ENCODE data around the gene ST6GALNAC3.

ST6GALNAC3 gene

DNA sequence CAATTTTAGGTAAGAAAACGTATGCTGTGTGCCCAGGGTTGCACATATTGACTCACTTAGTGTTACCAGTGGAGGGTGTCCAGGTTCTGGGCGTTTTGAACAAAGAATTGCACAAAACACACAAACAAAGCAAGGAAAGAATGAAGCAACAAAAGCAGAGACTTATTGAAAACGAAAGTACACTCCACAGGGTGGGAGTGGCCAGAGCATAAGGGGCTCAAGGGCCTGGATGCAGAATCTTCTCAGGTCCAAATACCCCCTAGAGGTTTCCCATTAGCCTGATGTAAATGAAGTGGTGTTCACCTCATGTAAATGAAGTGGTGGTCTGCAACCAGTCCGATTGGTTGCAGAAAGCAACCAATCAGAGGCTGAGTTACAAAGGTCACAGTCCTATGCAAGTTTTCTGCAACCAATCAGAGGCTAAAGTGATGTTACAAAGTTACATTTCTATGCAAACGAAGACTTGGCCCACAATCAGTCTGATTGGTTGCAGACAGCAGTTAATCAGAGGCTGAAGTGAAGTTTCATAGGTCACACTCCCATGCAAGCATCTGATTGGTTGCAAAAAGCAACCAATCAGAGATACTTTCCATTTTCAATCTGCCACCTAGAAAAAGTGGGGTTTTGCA is 228.3 kb downstream of the ST6GALNAC3 start:
- no peaks in the 10 kb centered on the region for H3K27me3 ChIP-seq (ENCODE audit: control insufficient read depth, insufficient read depth, low read length)
- H3K36me3 ChIP-seq (ENCODE audit: control insufficient read depth, insufficient read depth, low read length) = no peaks in the 10 kb centered on the region
- H3K27ac ChIP-seq (ENCODE audit: low read length) = no peak overlapping the region
- WGBS (ENCODE audit: insufficient coverage, insufficient read length) = no CpG with 5 or more reads among the region's 5 CpGs
- no peaks in the 10 kb centered on the region; the same call in 1 of the 2 replicates for H3K4me1 ChIP-seq (ENCODE audit: control insufficient read depth, insufficient read depth, low read length)
- H3K9me3 ChIP-seq (ENCODE audit: control insufficient read depth, insufficient read depth, low read length) = no peaks in the 10 kb centered on the region
- H3K4me3 ChIP-seq (ENCODE audit: low read length) = no peak overlapping the region
- DNase-seq (ENCODE audit: low read depth, low spot score) = no peak

DNA sequence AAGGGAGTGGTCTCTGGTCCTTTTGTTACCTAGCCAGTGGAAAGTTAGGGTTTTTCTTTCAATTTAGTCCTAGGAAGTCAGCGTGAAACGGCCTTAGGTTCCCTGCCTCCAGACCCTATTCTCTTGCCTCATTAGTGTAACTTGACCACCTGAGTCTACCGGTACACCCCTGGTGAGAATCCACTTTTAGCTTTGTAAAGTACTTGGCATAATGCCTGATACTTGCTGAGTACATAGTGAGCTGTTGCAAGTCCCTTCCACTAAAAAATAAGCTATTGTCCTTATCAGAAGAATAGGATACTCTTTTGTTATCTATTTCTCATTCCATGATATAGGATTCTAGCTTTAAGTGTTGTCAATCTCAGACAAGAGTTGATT is 228.8 kb downstream of the ST6GALNAC3 start:
- no peak for DNase-seq (ENCODE audit: low read depth, low spot score)
- WGBS (ENCODE audit: insufficient coverage, insufficient read length) = no CpG with 5 or more reads among the region's 3 CpGs
- Histone ChIP-seq H3K9me3 (ENCODE audit: control insufficient read depth, insufficient read depth, low read length) (no peaks in the 10 kb centered on the region), H3K4me3 (ENCODE audit: low read length) (no peak overlapping the region), H3K27me3 (ENCODE audit: control insufficient read depth, insufficient read depth, low read length) (no peaks in the 10 kb centered on the region), H3K27ac (ENCODE audit: low read length) (no peak overlapping the region), H3K4me1 (ENCODE audit: control insufficient read depth, insufficient read depth, low read length) (no peaks in the 10 kb centered on the region; the same call in 1 of the 2 replicates), H3K36me3 (ENCODE audit: control insufficient read depth, insufficient read depth, low read length) (no peaks in the 10 kb centered on the region)

DNA sequence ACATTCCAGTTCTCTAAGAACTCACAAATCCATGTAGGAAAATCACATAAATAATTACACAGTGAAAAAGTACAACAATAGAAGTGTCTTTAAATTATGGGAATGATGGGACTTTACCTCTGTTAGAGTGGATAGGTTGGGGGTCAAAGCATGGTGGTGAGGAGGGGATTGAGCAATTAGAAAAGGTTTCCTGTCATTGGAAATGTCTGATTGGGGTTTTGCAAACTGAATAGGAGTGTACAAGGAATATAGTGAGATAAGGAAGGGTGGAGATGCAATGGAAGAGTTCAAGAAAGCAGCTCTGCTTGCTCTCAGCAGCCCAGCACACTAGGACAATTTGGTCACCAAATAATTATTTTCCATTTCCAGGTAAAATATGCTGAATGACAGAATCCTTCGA is 238.8 kb downstream of the ST6GALNAC3 start:
- no peak overlapping the region for H3K4me3 ChIP-seq (ENCODE audit: low read length)

DNA sequence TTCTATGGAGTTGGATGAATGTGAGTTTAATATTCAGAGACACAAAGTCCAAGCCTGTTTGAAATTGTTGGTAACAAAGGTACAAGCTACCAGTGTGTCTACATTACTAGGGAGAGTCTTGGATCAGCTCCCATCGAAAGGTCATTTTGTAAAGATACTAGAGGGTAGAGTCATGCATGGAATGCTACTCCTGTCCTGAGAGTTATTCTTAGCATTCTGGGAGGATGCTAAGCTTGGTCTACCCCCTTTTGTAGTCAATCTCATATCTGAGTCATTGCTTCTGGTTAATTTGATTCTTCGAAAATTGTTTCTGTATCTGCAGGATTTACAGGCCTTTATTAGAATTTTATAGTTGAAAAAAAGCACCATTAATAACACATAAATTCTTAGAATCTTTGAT is 240.2 kb downstream of the ST6GALNAC3 start:
- H3K4me3 ChIP-seq (ENCODE audit: low read length) = no peak overlapping the region
- no peak overlapping the region for H3K27ac ChIP-seq (ENCODE audit: low read length)
- no peaks in the 10 kb centered on the region for H3K9me3 ChIP-seq (ENCODE audit: control insufficient read depth, insufficient read depth, low read length)
- H3K27me3 ChIP-seq (ENCODE audit: control insufficient read depth, insufficient read depth, low read length) = no peaks in the 10 kb centered on the region
- no peak for DNase-seq (ENCODE audit: low read depth, low spot score)
- no CpG with 5 or more reads among the region's 2 CpGs for WGBS (ENCODE audit: insufficient coverage, insufficient read length)
- H3K4me1 ChIP-seq (ENCODE audit: control insufficient read depth, insufficient read depth, low read length) = no peaks in the 10 kb centered on the region; the same call in 1 of the 2 replicates
- no peaks in the 10 kb centered on the region for H3K36me3 ChIP-seq (ENCODE audit: control insufficient read depth, insufficient read depth, low read length)

More for the DNA sequence above, 238.8 kb downstream of the ST6GALNAC3 start:
- no peak for DNase-seq (ENCODE audit: low read depth, low spot score)
- Histone ChIP-seq H3K27me3 (ENCODE audit: control insufficient read depth, insufficient read depth, low read length) (no peaks in the 10 kb centered on the region), H3K36me3 (ENCODE audit: control insufficient read depth, insufficient read depth, low read length) (no peaks in the 10 kb centered on the region), H3K9me3 (ENCODE audit: control insufficient read depth, insufficient read depth, low read length) (no peaks in the 10 kb centered on the region), H3K4me1 (ENCODE audit: control insufficient read depth, insufficient read depth, low read length) (no peaks in the 10 kb centered on the region; the same call in 1 of the 2 replicates), H3K27ac (ENCODE audit: low read length) (no peak overlapping the region)
- no CpG with 5 or more reads among the region's 1 CpG for WGBS (ENCODE audit: insufficient coverage, insufficient read length)

DNA sequence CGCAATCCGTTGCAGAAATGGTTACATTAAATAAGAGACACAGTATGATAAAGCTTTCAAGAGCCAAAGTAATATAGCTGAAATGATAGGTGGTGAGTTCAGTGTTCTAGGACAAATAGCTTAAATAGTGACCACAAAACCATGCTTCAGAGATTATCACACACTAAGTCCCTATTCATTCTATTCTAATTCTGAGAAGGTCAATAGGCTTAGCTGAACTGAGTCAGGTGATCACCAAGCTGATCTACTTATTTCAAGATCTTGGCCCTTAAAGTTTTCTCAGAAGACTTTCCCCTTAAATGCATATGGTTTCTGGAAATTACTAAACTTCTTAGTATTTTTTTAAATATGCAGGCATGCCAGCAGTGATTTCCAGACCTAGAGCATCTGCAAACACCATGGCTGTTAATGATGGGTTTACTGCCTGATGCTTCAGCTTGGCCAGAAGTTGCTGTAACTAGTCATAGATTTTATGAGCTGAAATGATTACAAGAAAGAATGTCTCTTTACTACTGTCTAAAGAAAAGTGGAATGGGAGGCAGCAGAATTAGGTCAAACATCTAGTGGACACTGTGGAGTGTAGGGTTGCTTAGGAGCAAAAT is 242.9 kb downstream of the ST6GALNAC3 start:
- no peak overlapping the region for H3K27ac ChIP-seq (ENCODE audit: low read length)
- WGBS (ENCODE audit: insufficient coverage, insufficient read length) = no CpG with 5 or more reads among the region's 2 CpGs
- H3K4me3 ChIP-seq (ENCODE audit: low read length) = no peak overlapping the region
- H3K4me1 ChIP-seq (ENCODE audit: control insufficient read depth, insufficient read depth, low read length) = no peaks in the 10 kb centered on the region; the same call in 1 of the 2 replicates
- no peak for DNase-seq (ENCODE audit: low read depth, low spot score)
- H3K27me3 ChIP-seq (ENCODE audit: control insufficient read depth, insufficient read depth, low read length) = no peaks in the 10 kb centered on the region
- H3K36me3 ChIP-seq (ENCODE audit: control insufficient read depth, insufficient read depth, low read length) = no peaks in the 10 kb centered on the region
- H3K9me3 ChIP-seq (ENCODE audit: control insufficient read depth, insufficient read depth, low read length) = no peaks in the 10 kb centered on the region

DNA sequence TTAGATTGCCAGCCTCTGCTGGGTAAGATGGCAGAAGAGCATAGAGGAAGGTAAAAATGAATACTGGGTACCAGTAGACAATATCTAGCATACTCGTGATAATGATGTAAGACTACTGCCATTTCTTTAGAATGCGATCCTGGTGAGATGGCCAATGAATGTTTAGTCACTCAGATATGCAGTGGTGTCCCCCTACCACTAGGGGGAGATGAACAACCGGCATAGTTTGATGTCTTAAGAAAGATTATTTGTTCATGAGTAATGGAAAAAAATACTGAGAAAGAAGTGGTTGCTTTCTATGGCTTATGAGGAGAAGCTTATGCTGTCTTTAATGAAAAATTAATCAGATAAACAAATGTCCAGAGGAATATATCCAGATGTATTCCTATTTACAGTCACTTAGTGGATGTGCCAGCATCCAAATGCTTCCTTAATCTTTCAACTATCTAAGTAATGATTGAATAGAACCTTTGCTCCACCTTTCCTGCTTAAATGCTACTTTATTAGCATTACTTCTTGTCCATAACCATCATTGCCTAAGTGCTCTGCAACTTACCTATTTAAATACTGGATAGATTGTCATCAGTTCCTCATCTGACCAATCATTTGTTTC is 256.6 kb downstream of the ST6GALNAC3 start:
- no CpG with 5 or more reads among the region's 3 CpGs for WGBS (ENCODE audit: insufficient coverage, insufficient read length)
- DNase-seq (ENCODE audit: low read depth, low spot score) = peak; percentile 25
- H3K27ac ChIP-seq (ENCODE audit: low read length) = no peak overlapping the region
- H3K27me3 ChIP-seq (ENCODE audit: control insufficient read depth, insufficient read depth, low read length) = no peaks in the 10 kb centered on the region
- no peaks in the 10 kb centered on the region for H3K9me3 ChIP-seq (ENCODE audit: control insufficient read depth, insufficient read depth, low read length)
- no peak overlapping the region for H3K4me3 ChIP-seq (ENCODE audit: low read length)
- no peaks in the 10 kb centered on the region for H3K36me3 ChIP-seq (ENCODE audit: control insufficient read depth, insufficient read depth, low read length)
- no peaks in the 10 kb centered on the region; the same call in 1 of the 2 replicates for H3K4me1 ChIP-seq (ENCODE audit: control insufficient read depth, insufficient read depth, low read length)

DNA sequence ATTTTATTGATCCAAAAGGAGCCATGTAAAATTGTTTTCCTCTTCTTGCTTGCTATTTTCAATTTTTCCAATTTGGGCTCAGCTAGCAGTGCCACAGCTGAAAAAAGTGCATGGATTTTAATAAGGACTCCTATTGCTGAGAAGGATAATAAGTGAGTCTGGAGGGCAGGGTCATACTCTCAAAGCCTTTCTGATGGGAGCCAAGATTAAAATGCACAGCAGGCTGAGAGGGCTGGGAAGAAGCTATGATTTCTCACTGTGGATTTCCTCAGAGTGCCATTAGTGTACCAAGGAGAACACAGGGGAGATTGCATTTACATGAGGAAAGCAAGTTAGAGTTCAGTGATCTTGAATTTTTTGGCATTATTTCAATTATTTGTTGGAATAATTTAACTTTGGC is 261.3 kb downstream of the ST6GALNAC3 start:
- no peaks in the 10 kb centered on the region for H3K36me3 ChIP-seq (ENCODE audit: control insufficient read depth, insufficient read depth, low read length)
- no peaks in the 10 kb centered on the region for H3K9me3 ChIP-seq (ENCODE audit: control insufficient read depth, insufficient read depth, low read length)
- H3K4me3 ChIP-seq (ENCODE audit: low read length) = no peak overlapping the region
- DNase-seq (ENCODE audit: low read depth, low spot score) = no peak
- H3K27me3 ChIP-seq (ENCODE audit: control insufficient read depth, insufficient read depth, low read length) = no peaks in the 10 kb centered on the region
- peaks cover 1% of the 10 kb centered on the region; the same call in 1 of the 2 replicates for H3K4me1 ChIP-seq (ENCODE audit: control insufficient read depth, insufficient read depth, low read length)
- H3K27ac ChIP-seq (ENCODE audit: low read length) = no peak overlapping the region

DNA sequence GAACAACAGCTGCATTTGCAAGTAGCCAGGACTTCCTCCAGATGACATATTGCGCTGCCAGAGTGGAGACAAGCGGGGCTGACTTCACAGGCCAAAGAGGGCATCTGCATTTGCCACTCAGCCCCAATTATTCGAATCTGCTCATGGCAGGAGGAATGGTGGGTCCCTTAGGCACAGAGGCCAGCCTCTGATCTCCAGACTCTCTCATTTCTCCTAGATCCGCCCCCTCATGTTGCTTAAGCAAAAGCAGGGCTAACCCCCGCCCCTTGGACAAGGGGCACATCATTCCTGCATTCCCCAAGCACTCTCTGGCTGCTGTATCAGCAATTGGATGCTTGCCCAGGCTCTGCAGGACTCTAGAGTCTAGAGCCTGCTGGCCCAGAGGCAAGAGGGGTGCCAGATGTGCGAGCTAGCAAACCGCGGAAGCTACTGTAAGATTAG is 262.4 kb downstream of the ST6GALNAC3 start:
- Histone ChIP-seq H3K4me1 (ENCODE audit: control insufficient read depth, insufficient read depth, low read length) (0 out of 2 replicates have a peak, but pooled peaks cover 1% of the 10 kb centered on the region), H3K4me3 (ENCODE audit: low read length) (no peak overlapping the region), H3K27me3 (ENCODE audit: control insufficient read depth, insufficient read depth, low read length) (no peaks in the 10 kb centered on the region), H3K9me3 (ENCODE audit: control insufficient read depth, insufficient read depth, low read length) (no peaks in the 10 kb centered on the region), H3K27ac (ENCODE audit: low read length) (no peak overlapping the region), H3K36me3 (ENCODE audit: control insufficient read depth, insufficient read depth, low read length) (no peaks in the 10 kb centered on the region)
- WGBS (ENCODE audit: insufficient coverage, insufficient read length) = no CpG with 5 or more reads among the region's 8 CpGs
- no peak for DNase-seq (ENCODE audit: low read depth, low spot score)

DNA sequence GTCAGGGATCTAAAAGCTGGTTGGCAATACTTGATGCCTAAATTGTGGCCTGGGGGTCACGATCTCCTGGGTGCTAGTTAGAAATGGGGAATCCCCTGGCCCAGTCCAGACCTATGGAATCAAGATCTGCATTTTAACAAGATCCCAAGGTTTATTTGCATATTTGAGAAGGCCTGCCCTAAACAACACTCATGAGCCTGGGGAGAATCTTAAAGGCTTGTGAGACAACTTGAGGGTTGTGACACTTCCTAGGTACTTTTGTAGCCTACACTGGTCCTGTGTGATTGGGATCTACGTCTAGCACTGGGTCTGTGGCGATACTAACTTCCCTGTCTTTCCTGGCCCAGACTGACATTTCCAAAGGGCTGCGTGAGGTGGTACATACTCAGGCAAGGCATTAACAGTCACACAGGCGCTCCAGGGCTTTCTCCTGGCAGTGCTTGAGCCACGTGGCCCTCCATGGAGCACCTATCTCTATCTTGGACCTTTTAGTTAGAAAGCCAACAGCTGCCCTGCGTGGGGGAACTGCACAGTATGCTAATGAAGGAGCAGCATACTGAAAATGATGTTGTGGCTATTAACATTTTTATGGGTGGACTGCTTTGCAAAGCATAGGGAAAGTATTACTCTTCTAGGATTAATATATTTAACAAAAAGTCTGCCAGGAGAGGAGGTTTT is 263.1 kb downstream of the ST6GALNAC3 start:
- H3K9me3 ChIP-seq (ENCODE audit: control insufficient read depth, insufficient read depth, low read length) = no peaks in the 10 kb centered on the region
- no peak overlapping the region for H3K4me3 ChIP-seq (ENCODE audit: low read length)
- no CpG with 5 or more reads among the region's 7 CpGs for WGBS (ENCODE audit: insufficient coverage, insufficient read length)
- no peaks in the 10 kb centered on the region for H3K27me3 ChIP-seq (ENCODE audit: control insufficient read depth, insufficient read depth, low read length)
- H3K27ac ChIP-seq (ENCODE audit: low read length) = no peak overlapping the region
- H3K4me1 ChIP-seq (ENCODE audit: control insufficient read depth, insufficient read depth, low read length) = 0 out of 2 replicates have a peak, but pooled peaks cover 1% of the 10 kb centered on the region
- no peaks in the 10 kb centered on the region for H3K36me3 ChIP-seq (ENCODE audit: control insufficient read depth, insufficient read depth, low read length)
- no peak for DNase-seq (ENCODE audit: low read depth, low spot score)

DNA sequence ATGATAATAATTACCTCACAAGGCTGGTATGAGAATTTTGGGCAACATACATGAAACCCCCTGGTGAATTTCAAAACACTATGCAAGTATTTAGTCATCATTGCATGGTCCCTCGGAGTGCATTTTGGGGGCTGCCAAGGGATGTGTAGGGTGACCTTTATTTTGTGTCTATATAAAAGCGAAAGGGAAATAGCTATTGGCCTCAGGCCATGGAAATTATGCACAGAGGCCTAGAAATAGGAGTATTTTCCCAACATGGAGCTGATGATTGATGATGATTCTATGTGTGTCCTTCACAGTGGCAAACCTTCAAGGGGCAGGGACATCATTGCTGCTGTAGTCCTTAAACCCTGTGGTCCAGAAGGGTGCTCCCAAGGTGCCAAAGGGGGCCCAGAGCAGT is 265.5 kb downstream of the ST6GALNAC3 start:
- H3K4me3 ChIP-seq (ENCODE audit: low read length) = no peak overlapping the region
- no peak overlapping the region for H3K27ac ChIP-seq (ENCODE audit: low read length)
- WGBS (ENCODE audit: insufficient coverage, insufficient read length) = no CpG with 5 or more reads among the region's 2 CpGs
- H3K9me3 ChIP-seq (ENCODE audit: control insufficient read depth, insufficient read depth, low read length) = no peaks in the 10 kb centered on the region
- no peaks in the 10 kb centered on the region for H3K27me3 ChIP-seq (ENCODE audit: control insufficient read depth, insufficient read depth, low read length)
- H3K4me1 ChIP-seq (ENCODE audit: control insufficient read depth, insufficient read depth, low read length) = 0 out of 2 replicates have a peak, but pooled peaks cover 1% of the 10 kb centered on the region
- no peaks in the 10 kb centered on the region for H3K36me3 ChIP-seq (ENCODE audit: control insufficient read depth, insufficient read depth, low read length)
- no peak for DNase-seq (ENCODE audit: low read depth, low spot score)
